Erythroblast (primary cell): Measurements from ENCODE around the gene FUBP3.

Experiments used
- GATA1 ChIP-seq: IDR thresholded peaks from 2 replicates; pipeline ENCODE4 v1.6.1; 2011; ENCODE audit warnings: low read depth, mild to moderate bottlenecking, control low read depth, low read length, moderate library complexity
- POLR2A ChIP-seq: IDR thresholded peaks from 2 replicates; pipeline ENCODE4 v1.6.1; 2011; ENCODE audit warnings: mild to moderate bottlenecking, low read length

DNA sequence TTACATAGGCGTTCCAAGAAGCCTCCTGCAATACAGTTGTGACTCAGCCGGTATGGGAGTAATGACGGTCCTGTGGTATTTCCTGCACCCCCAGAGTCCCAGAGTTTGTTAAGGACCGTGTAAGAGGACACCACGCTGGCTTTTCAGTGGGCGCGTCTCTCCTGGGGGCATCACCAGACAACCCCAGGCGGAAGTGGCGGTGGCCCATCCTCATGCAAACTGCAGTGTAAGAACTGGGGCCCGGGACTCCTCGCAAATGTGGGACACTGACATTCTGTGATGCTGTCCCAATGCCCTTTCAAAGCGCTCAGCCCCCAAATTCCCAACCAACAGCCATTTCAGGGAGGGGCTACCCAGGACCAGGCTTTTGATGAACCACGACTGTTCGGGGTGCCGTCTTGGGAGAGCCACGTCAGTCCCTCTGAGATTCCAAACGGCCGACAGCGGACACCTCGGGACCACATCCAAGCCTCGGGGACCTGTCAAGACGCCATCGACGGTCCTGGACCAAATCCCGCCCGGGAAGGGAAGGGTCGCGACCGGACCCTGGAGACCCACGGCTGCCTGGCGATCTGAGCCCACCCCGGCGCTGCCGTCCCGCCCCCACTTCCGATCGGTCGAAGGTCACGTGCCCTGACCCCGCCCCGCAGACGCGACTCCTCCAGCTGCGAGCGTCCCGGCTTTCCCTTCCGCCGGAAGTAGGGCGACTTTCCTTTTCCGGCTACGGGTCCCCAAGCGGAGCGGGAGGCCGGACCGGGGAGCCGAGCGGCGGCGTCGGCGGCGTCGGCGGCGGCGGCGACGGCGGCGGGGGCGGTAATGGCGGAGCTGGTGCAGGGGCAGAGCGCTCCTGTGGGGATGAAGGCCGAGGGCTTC, at the start of gene FUBP3:
- TF ChIP-seq POLR2A (peak; percentile 90), GATA1 (no peak)
